Heart left ventricle (tissue), 13 donors: ENCODE results near the gene TMEM80.

Experiments
- CTCF ChIP-seq, 12 donors: fragments of 200-600 bp; sonication (generic) in 4 of 12; IDR thresholded peaks; one replicate each; pipeline versions ENCODE4 v1.5.0 to v1.8.0; 2018 to 2022; ENCODE audit warnings: antibody characterized with exemption in 12 of 12, mild to moderate bottlenecking in 5 of 12
- POLR2A ChIP-seq, 2 donors: fragments of 450-650 bp; IDR thresholded peaks; one replicate each; pipeline ENCODE4 v1.6.1; 2017; ENCODE audit warnings: antibody characterized with exemption in 2 of 2, mild to moderate bottlenecking in 2 of 2, moderate library complexity in 2 of 2
- donor health status: ischemic (EF 13 %, LVEDD 7.1; RV severe dilation, severe dysfunction).
- donor health status: DM: no; HTN: yes; CAD: no.
- donor health status: DM: no; HTN: no; CAD: no.
- donor health status: ischemic (EF 25% LVEDD 6.9; RV normal size, moderate dysfunction).
- donor health status: ischemic (EF 25% LVEDD 5.7; RV mildly dilated, moderate dysfunction).
- donor health status: ischemic (EF 35%, LVEDD 5.7; RV mildly dilated, moderate dysfunction).
- donor health status: nonischemic (EF 11% LVEDD 7.7; RV severe dilation, severe dysfunction).
- donor health status: DM: yes; HTN: yes; CAD: no.
- donor health status: PGD.
- donor health status: ischemic (EF 29% LVEDD 5.4; RV normal size, mild dysfunction).
- donor health status: nonischemic (EF 23%, LVEDD 6.1; RV moderate dilation, normal function).

- no peak for TF ChIP-seq CTCF (IDR thresholded peaks at IDR 0.05)
- TF ChIP-seq POLR2A (IDR thresholded peaks at IDR 0.05) = no peak
Observed at GRCh38 chr11:737366-737765, 41.8 kb downstream of the TMEM80 start.
